Mucosa of gallbladder (tissue), 1 donor: ENCODE measurements around the gene ZMIZ2. TPM values are rescaled to one million over a fixed set of nuclear protein-coding genes. Genes with fewer than 3 reads are reported as not detected.
"Not testable (repeated sequence)": the region's sequence is repeated elsewhere in the genome, so short reads cannot be mapped to it uniquely, and the experiment has no call there.

ENCODE experiments used
- DNase-seq: peaks from one replicate; pipeline ENCODE4 v3.0.0-alpha.2; 2020; ENCODE audit warnings: low spot score
- total RNA-seq: library from RNA; stranded (reverse); gene quantifications from one replicate; pipeline ENCODE4 v1.2.1, GENCODE V29; 2021
- donor health status: DM: no; HTN: no; CAD: no.

The ZMIZ2 gene
- total RNA-seq, 1 donor from 2014 or later: 109 TPM

DNA sequence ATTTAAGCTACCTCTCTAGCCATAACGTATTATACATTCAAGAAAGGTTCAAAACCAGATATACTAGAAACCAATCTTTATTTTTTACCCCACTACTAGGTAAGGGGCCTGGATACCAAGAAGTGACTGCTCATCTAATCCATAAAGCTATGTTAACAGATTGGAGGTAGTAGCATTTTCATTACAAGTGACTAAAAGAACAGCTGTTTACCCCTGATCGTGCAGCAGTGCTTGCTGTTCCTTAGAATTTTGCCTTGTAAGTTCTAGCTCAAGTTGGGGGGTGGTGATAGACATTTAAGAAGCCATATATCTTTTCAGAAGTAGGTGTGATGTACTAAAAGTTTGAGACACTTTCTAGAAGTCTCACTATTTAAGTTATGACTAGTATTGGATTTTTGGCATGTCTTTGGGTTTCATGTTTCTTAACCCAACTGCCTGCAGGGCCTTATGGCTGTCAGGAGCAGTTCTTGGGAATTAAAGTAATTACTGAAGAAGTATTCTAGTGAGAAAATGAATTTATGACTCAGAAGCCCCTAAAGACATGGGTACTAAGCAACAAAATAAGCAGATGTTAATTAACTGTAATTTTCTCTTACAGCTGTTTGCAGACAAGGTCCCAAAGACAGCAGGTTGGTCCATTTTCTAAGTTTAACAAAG, 50.1 kb downstream of the ZMIZ2 start:
- DNase-seq: no peak

DNA sequence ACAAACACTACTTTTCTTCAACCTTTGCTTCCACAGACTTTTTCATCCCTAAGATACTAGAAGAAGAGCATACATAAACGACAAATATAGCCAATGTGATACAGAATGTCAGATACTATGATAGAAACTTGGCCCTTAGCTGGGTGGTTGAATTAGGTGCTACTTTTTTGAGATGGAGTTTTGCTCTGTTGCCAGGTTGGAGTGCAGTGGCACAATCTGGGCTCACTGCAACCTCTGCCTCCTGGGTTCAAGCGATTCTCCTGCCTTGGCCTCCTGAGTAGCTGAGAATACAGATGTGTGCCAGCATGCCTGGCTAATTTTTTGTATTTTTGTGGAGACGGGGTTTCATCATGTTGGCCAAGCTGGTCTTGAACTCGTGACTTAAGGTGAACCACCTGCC, 51.3 kb downstream of the ZMIZ2 start:
- no peak for DNase-seq

GRCh38 chr7:44801890-44802289, 53.2 kb downstream of the ZMIZ2 start:
- no peak for DNase-seq

DNA sequence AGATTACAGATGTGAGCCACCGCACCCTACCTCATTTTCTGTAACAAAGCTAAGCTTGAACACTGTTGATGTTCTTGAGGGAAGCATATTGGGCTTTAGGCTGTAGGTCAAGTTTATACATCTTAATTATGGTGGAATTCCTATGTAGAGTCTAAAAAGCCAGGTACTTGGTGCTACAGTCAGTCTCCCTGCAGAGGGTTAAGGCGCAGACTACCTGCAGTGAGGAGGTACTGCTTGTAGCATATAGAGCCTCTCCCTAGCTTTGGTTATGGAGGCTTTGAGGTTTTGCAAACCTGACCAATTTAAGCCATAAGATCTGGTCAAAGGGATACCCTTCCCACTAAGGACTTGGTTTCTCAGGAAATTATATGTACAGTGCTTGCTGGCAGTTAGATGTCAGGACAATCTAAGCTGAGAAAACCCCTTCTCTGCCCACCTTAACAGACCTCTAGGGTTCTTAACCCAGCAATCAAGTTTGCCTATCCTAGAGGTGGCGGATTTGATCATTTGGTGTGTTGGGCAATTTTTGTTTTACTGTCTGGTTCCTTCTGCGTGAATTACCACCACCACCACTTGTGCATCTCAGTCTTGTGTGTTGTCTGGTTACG, 53.9 kb downstream of the ZMIZ2 start:
- DNase-seq: no peak

DNA sequence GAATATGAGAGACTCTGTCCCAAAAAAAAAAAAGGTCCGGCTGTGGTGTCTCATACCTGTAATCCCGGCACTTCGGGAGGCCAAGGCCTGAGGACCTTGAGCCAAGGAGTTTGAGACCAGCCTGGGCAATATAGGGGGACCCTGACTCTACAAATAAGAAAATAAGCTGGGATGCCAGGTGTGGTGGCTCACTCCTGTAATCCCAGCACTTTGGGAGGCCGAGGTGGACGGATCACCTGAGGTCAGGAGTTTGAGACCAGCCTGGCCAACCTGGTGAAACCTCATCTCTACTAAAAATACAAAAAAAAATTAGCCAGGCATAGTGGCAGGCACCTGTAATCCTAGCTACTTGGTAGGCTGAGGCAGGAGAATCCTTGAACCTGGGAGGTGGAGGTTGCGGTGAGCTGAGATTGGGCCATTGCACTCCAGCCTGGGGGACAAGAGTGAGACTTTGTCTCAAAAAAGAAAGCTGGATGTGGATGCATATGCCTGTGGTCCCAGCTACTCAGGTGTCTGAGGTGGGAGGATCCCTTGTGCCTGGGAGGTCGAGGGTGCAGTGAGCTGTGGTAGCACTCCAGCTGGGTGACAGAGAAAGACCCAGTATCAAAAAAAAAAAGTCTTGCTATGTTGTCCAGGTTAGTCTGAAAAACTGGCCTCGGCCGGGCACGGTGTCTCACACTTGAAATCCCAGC, 55.3 kb downstream of the ZMIZ2 start:
- not testable (repeated sequence) for DNase-seq

DNA sequence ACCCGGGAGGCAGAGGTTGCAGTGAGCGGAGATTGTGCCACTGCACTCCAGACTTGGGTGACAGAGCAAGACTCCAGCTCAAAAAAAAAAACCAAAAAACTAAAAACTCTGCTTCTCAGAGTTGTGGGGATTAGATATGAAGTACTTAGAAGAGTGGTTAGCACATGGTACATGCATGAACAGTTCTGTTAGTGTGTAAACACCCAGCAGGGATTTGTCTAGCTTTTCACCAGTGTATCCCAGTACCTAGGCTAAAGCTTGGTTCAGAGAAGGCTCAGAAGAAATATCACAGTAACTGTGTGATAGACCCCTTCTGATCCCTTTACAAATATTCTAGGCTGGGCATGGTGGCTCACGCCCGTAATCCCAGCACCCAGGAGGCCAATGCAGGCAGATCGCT, 57.3 kb downstream of the ZMIZ2 start:
- DNase-seq: no peak

DNA sequence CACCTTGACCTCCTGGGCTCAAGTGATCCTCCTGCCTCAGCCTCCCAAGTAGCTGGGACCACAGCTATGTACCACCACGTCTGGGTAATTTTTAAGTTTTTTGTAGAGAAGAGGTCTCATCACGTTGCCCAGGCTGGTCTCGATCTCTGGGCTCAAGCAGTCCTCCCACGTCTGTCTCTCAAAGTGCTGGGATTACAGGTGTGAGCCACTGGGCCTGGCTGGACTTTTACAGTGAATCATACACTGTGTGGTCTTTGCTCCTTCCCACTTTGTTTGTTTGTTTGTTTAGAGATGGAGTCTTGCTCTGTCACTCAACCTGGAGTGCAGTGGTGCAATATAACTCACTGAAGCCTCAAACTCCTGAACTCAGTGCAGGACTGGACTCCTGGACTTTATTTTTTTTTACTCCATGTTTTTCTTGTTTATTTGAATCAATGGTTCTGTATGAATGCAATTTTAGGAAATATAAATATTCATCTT, 60.3 kb downstream of the ZMIZ2 start:
- DNase-seq: no peak

- DNase-seq: no peak
Observed at GRCh38 chr7:44811093-44811492, 62.4 kb downstream of the ZMIZ2 start.

- no peak for DNase-seq
Observed at GRCh38 chr7:44811571-44811970, 62.9 kb downstream of the ZMIZ2 start.

DNA sequence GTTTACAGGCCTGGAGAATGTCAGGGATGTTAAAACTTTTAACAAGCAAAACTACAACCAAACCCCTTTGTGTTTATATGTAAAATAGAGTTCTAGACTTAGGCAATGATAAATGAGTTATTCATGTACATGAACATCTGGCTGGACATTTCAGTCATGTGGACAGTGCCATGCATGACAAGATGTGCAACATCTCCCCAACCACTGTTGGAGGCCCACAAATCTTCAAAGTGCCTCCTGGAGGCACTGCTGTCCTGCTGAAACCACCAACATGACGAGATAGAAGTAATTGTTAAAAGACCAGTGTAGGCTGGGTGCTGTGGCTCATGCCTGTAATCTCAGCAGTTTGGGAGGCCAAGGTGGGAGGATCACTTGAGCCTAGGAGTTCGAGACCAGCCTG, 66.3 kb downstream of the ZMIZ2 start:
- no peak for DNase-seq

- no peak for DNase-seq
Observed at GRCh38 chr7:44819292-44819691, 70.6 kb downstream of the ZMIZ2 start.

Other genes starting within 250 kb of the ZMIZ2 start
- 61.3 TPM for gene NPC1L1, start 207.5 kb upstream of the ZMIZ2 start, total RNA-seq
- 53.3 TPM for gene DDX56, start 174.9 kb upstream of the ZMIZ2 start, total RNA-seq
- 136 TPM for gene TMED4, start 166.6 kb upstream of the ZMIZ2 start, total RNA-seq
- gene OGDH, start 142.2 kb upstream of the ZMIZ2 start, total RNA-seq: 114 TPM
- 923 TPM for gene PPIA, start 47.8 kb downstream of the ZMIZ2 start, total RNA-seq
- gene H2AZ2, start 99.2 kb downstream of the ZMIZ2 start, total RNA-seq: 157 TPM
- gene PURB, start 136.7 kb downstream of the ZMIZ2 start, total RNA-seq: 21.9 TPM
- gene MYO1G, start 230.2 kb downstream of the ZMIZ2 start, total RNA-seq: 6.0 TPM